ENCODE measurements around the gene CEP135. TPM values are rescaled to one million over a fixed set of nuclear protein-coding genes. Genes with fewer than 3 reads are reported as not detected.
A peak's percentile ranks its signal among the peaks of the same experiment; 100 is the strongest.
"Not testable (repeated sequence)": the region's sequence is repeated elsewhere in the genome, so short reads cannot be mapped to it uniquely, and the experiment has no call there.

Gene CEP135
- total RNA-seq, 2 donors from 2014 or later = 4.9 to 5.3 TPM

- intact Hi-C loops (cut with DNase I, micrococcal nuclease) = no loop called here
- ATAC-seq (no peak), DNase-seq (no peak)
Observed at GRCh38 chr4:55933611-55934010, 15.1 kb upstream of the CEP135 start.

- DNase-seq = not testable (repeated sequence)
Observed at GRCh38 chr4:55935907-55936306, 12.8 kb upstream of the CEP135 start.

DNA sequence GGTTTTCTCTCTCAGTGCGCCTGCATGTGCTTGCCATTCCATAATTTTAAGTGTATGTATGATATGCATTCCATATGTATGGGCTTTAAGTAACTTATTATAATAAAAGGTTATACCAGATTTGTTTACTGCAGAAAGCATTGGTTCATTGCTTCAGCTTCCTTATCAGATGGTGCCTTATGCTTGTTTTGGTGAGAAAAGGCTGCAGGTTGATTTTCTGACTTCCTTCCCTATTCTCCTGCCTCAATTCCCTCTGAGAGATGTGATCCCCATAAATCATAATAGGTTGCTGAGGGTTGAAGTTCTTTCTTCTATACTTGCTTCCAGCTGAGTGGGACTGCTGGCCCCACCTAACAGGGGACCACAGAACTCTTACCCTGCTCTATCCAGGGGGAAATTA is 10.3 kb upstream of the CEP135 start:
- intact Hi-C loops (cut with DNase I, micrococcal nuclease) = no loop called here
- ATAC-seq (no peak), DNase-seq (no peak)

More at GRCh38 chr4:55935907-55936306, 12.8 kb upstream of the CEP135 start:
- intact Hi-C loops (cut with DNase I, micrococcal nuclease); ATAC-seq: not testable (repeated sequence)

DNA sequence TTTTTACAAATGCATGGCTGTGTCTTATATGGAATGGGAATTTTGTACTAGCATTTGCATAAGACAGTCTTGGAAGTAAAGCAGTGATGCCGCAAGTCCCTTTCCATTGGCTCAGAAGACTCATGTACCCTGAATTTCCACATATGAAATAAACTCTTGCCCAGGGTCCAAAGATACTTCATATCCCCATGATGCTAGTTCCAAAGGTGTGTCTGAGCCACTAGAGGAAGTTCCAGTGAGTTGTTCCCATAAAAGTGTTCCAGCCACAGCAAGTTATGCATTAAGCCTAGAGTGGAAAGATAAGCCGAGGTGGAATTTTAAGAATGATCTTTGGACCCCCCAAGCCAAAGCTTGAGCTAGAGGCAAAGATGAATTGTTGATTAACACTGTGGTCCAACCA is 9.3 kb upstream of the CEP135 start:
- DNase-seq = no peak
- intact Hi-C loops (cut with DNase I, micrococcal nuclease) = no loop called here

DNA sequence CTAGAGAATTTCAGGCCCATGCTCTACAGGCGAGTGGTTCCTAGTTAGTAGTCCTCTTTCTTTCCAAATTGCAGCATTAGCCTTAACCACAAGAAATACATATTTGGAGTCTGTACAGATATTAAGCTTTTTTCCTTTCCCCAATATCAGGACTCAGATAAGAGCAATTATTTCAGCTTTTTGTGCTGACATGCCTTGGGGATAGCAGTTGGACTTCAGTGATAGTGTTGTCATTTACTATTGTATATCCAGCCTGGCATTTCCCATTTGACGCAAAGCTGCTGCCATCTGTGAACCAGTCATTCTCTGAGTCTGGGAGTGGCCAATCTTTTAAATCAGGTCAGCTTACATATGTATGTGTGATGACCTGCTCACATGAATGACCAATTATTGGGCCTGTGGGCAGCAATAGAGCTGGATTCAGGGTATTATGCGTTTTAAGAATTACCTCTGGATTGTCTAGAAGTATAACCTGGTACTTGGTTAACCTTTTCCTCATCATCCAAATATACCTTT is 6.8 kb upstream of the CEP135 start:
- intact Hi-C loops (cut with DNase I, micrococcal nuclease) = loop anchor here in 1 of 2 donors (10.0 kb wide), 1 partner anchor 363 kb away; no protein-coding TSS in a partner anchor
- DNase-seq (no peak), ATAC-seq (no peak)

More for the DNA sequence above, 9.3 kb upstream of the CEP135 start:
- peak; percentile 98 for ATAC-seq

DNA sequence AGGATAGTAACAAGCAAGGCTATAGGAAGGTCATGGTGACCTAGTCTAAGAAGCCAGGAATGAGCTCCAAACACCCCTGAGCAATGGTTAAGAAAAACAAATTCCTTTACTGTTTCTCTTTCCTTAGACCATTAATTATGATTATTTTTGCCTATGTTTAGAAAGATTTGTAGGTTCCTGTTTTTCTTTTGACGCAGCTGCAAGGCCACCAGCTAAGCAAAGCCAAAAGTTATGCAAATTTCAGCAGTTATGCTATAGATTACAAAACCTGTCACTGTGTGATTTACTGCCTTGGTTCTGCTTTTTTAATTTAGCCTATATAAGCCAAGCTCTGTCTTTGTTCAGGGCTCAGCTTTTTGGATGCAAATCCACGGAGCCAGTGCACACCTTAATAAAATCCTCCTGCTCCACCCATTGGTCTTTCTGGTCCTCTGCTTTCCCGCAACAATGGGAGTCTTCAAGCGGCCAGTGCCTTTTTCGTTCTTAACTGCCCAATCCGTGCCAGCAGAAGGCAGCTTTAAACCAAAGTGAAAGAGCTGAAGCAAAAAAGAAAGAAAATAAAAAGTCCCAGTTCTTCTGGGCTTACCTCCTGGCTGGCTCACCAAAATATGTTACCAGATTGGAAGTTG is 1.4 kb upstream of the CEP135 start:
- DNase-seq = peak in 1 of 2 donors; percentile 9
- no peak for ATAC-seq
- intact Hi-C loops (cut with DNase I, micrococcal nuclease) = loop anchor here in 1 of 2 donors (10.0 kb wide), 1 partner anchor 357 kb away; no protein-coding TSS in a partner anchor

- intact Hi-C loops (cut with DNase I, micrococcal nuclease) = loop anchor here in 1 of 2 donors (10.0 kb wide), 1 partner anchor 357 kb away; no protein-coding TSS in a partner anchor
- DNase-seq (peak in 1 of 2 donors; percentile 27), ATAC-seq (no peak)
Observed at GRCh38 chr4:55947912-55948725, 626 bp upstream of the CEP135 start.

GRCh38 chr4:55949482-55949802 is 697 bp downstream of the CEP135 start:
- no peak for ATAC-seq
- intact Hi-C loops (cut with DNase I, micrococcal nuclease) = loop anchor here in 1 of 2 donors (10.0 kb wide), 1 partner anchor 355 kb away; no protein-coding TSS in a partner anchor
- no peak for DNase-seq

GRCh38 chr4:55951191-55951922 is 2.6 kb downstream of the CEP135 start:
- ATAC-seq = no peak
- DNase-seq = no peak
- intact Hi-C loops (cut with DNase I, micrococcal nuclease) = no loop called here

DNA sequence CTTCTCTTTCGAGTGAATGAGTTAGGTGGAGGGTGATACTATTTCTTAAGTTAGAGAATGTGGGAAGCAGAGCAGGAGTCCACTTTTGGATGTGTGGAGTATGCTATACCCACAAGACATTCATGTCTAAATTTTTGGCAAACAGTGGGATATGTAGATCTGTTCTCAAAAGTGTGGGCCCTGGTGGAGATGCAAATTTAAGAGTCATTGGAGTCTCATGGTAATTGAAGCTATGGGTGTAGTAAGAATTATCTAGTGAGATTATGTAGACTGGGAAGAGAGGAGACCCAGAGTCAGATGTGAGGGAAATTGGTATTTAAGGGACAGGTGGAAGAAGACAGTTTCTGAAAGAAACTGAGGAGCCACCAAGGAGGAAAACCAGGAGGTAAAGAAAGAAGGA is 7.0 kb downstream of the CEP135 start:
- intact Hi-C loops (cut with DNase I, micrococcal nuclease) = no loop called here
- ATAC-seq = no peak
- no peak for DNase-seq

GRCh38 chr4:55959655-55960054 is 10.9 kb downstream of the CEP135 start:
- no peak for ATAC-seq
- intact Hi-C loops (cut with DNase I, micrococcal nuclease) = no loop called here
- DNase-seq = no peak

DNA sequence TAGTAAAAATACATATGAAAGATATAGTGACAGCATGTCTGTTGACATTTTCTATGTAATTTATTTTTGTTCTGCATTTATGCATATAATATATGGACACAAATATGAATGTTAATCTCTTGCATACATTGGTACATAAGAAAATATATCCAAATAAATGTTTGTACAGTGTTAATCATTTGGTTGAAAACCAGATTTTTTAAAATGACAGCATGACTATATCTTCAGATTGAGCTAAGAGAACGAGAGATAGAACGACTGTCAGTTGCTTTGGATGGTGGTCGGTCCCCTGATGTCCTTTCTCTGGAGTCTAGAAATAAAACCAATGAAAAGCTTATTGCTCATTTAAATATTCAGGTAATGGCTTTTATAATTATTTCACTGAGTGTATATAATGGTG is 15.3 kb downstream of the CEP135 start:
- ATAC-seq (no peak), DNase-seq (no peak)
- intact Hi-C loops (cut with DNase I, micrococcal nuclease) = no loop called here

DNA sequence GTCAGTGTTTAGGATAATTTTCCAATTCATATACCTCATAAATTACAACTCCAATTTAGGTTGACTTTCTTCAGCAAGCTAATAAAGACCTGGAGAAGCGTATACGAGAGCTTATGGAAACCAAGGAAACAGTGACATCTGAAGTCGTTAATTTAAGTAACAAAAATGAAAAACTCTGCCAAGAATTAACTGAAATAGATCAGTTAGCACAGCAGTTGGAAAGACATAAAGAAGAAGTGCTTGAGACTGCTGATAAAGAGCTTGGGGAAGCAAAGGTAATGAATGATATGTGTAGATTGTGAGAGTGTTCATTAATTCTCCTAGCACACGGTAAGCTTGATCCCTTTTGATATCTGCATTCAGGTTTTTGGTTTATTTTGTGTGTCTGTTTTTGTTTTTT is 16.8 kb downstream of the CEP135 start:
- no peak for DNase-seq
- ATAC-seq = no peak
- intact Hi-C loops (cut with DNase I, micrococcal nuclease) = no loop called here

DNA sequence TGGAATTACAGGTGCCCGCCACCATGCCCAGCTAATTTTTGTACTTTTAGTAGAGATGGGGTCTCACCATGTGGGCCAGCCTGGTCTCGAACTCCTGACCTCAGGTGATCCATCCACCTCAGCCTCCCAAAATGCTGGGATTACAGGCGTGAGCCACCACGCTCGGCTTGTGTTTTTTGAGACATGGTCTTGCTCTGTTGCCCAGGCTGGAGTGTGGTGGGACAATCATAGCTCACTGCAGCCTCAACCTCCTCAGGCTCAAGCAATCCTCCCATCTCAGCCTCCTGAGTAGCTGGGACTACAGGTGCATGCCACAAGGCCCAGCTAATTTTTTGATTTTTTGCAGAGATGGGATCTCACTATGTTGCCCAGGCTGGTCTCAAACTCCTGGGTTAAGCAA is 17.6 kb downstream of the CEP135 start:
- intact Hi-C loops (cut with DNase I, micrococcal nuclease); ATAC-seq; DNase-seq: not testable (repeated sequence)

- ATAC-seq = no peak
- DNase-seq = no peak
- intact Hi-C loops (cut with DNase I, micrococcal nuclease) = no loop called here
Observed at GRCh38 chr4:55967376-55967775, 18.6 kb downstream of the CEP135 start.

DNA sequence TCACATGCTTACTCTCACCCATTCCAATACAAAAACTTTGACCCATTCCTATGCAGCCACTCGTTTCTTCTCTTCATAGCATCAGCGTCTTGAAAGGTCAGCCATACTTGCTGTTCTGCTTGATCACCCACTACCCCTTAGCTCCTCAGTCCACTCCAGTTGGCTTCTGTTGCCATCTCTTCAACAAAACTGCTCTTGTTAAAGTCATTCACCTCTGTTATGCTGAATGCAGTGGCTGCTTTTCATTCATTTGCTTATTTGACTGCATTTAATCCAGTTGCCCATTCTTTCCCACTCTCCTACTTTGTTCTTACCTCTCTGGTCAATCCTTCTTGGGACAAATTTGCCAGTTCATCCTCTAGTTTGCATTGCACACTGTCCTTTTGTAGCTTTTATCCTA is 24.9 kb downstream of the CEP135 start:
- intact Hi-C loops (cut with DNase I, micrococcal nuclease) = no loop called here
- DNase-seq (no peak), ATAC-seq (no peak)

- no peak for ATAC-seq
- no peak for DNase-seq
Observed at GRCh38 chr4:55977811-55978210, 29.1 kb downstream of the CEP135 start.

GRCh38 chr4:55979562-55979961 is 30.8 kb downstream of the CEP135 start:
- ATAC-seq (no peak), DNase-seq (no peak)
- intact Hi-C loops (cut with DNase I, micrococcal nuclease) = no loop called here

More at GRCh38 chr4:55977811-55978210, 29.1 kb downstream of the CEP135 start:
- intact Hi-C loops (cut with DNase I, micrococcal nuclease) = no loop called here

DNA sequence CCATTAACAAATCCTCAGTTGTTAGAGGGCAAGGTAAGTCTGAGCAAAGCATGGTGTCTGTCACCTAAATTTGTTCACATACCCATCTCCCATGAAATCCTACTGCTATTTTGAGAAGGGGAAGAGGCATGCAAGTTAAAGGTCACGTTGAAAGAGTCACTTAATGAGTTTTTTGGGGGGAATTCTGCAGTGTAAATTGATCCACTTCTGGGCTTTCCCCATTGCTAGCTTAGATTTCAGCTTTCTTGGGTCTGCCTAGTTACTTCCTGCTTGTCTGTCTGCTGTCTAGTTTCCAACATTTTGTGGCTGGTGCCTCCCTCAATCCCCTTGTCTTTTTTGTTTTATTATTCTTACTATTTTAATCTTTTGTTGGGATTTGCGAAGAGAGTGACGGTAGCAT is 32.0 kb downstream of the CEP135 start:
- intact Hi-C loops (cut with DNase I, micrococcal nuclease) = no loop called here
- no peak for ATAC-seq
- no peak for DNase-seq

All from left colon (tissue), 2 donors.